WI38 (cell line): ENCODE results near the gene CTNNBIP1.

Experiments
- H3K4me3 ChIP-seq: 2 replicates; pipeline ENCODE4 v1.5.1; 2011; ENCODE audit warnings: low read depth, mild to moderate bottlenecking, control low read depth, low read length
- TF ChIP-seq, protein P1 (sequence below): IDR thresholded peaks from 2 replicates; pipeline ENCODE4 v1.5.1; 2012; ENCODE audit warnings: low read depth, mild to moderate bottlenecking, control low read depth, low read length

The CTNNBIP1 gene

DNA sequence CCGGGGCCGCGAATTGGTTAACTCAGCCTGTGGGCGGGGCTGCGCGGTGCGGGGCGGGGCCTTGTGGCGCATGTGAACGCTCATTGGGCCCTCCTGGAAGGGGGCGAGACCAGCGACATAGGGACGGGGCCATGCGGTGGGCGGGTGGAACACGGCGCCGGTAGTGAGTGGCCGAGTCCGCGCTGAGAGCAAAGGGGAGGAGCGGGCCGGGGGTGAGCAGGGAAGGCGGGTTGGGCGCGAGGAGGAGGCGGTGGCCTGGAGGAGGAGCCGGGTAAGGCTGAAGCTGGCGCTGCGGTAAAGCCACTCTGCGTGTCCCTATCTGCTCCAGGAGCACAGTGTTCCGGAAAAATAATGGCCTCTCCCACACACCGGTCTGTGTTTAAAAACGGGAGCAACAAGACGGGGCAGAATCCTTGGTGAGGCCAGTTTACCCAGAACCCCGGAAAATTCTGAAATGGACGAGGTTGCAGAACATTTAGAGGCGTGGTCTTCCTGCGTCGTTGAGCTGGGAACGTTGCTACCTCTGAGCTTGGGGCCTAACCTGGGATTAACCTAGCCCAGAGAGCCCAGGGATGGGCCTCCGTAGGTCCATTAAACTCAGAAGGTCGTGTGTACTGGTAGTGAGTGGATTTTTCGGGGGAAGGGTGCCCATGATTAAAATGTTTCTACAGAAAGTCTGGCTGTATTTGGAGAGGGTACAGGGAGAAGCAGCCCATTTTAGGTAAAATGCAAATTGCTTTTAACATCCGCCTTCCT lies 532 bp upstream of the CTNNBIP1 start:
- H3K4me3 ChIP-seq: peak overlapping the region; percentile 63
- TF ChIP-seq, protein P1, sequence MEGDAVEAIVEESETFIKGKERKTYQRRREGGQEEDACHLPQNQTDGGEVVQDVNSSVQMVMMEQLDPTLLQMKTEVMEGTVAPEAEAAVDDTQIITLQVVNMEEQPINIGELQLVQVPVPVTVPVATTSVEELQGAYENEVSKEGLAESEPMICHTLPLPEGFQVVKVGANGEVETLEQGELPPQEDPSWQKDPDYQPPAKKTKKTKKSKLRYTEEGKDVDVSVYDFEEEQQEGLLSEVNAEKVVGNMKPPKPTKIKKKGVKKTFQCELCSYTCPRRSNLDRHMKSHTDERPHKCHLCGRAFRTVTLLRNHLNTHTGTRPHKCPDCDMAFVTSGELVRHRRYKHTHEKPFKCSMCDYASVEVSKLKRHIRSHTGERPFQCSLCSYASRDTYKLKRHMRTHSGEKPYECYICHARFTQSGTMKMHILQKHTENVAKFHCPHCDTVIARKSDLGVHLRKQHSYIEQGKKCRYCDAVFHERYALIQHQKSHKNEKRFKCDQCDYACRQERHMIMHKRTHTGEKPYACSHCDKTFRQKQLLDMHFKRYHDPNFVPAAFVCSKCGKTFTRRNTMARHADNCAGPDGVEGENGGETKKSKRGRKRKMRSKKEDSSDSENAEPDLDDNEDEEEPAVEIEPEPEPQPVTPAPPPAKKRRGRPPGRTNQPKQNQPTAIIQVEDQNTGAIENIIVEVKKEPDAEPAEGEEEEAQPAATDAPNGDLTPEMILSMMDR: no peak

DNA sequence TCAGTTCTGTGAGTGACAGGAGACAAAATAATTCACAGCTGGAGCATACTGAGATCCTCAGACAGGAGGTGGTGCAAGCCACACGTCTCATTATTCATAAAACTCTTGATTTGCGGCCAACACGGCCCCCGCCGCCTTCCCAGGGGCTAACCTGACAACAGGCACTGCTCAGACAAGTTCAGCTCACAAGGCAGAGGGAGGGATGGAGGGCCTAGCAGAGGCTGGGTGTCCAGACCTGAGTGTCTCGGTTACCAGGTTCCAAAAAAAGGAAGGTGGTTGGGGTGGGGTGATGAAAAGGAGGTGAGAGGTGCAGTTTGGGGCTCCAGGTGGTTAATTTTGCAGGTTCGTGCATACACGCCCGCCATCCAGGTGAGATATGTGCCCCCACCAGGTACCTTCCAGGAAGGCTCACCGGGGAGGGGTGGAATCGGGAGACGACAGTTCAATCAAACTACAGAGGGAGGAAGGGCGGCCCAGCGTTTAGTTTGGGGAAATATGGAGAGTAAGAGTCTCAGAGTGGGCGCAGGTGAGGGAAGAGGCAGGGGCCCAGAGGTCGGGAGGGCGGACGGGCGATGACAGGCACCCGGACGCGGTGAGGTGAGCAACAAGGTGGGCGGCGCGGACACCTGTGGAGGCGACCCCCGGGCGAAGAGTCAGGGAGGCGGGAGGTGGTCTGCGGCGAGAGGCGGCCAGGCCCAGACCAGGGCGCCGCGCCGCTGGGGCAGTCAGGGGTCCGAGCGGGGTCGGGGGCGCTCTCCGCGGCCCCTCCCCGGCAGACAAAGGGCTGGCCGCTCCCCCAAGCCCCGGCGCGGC lies 629 bp downstream of the CTNNBIP1 start:
- TF ChIP-seq, protein P1: no peak
- H3K4me3 ChIP-seq: peak overlapping the region; percentile 78

DNA sequence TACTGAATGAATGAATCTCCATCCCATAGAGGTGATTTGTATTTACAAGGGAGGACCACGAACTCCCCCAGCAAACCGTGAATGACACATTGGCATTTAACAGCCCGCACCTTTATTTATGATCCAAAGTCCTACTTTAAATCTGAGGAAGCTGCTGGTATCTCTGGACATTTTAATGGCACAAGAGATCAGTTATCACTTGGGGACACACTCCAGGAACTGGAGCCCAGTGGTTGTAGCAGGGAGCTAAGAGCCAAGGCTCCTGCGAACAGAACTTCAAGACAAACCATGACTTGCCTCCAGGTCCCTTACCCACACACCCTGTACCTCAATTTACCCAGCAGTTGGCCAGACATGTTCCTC lies 1.2 kb downstream of the CTNNBIP1 start:
- TF ChIP-seq, protein P1: no peak
- H3K4me3 ChIP-seq: peak overlapping the region; percentile 78

DNA sequence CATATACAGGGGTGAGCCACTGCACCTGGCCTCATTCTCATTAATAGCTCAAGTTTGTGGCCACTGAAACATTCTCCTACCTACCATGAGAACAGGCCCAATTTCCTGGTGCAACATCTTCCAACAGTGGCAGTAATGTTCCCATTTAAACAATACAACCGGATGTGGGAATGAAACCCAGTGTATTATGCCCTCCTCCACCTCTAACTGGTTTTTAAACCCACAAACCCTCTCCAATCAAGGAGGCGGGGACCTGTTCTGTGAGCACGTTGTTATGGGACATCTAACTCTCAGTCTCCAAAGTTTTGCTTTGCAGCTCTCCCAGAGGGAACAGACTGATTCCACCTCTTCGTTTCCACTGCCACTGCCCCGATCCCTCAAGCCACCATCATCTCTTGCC lies 2.6 kb downstream of the CTNNBIP1 start:
- TF ChIP-seq, protein P1: no peak
- H3K4me3 ChIP-seq: no peak overlapping the region

DNA sequence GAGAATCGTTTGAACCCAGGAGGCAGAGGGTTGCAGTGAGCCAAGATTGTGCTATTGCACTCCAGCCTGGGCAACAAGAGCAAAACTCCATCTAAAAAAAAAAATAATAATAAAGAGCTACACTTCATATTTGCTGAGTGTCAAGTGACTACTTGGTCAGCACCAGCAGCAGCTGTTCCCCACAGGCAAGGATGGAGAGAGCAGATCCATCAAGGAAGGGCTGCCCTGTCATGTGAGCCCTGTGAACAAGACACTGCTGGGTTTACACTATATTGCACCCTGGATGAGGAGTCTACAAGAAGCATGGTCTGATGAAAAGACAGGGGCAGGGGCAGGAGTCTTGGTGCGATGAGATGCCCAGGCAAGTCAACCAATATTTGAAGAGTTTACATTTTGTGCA lies 3.6 kb downstream of the CTNNBIP1 start:
- TF ChIP-seq, protein P1: no peak
- no peak overlapping the region for H3K4me3 ChIP-seq

DNA sequence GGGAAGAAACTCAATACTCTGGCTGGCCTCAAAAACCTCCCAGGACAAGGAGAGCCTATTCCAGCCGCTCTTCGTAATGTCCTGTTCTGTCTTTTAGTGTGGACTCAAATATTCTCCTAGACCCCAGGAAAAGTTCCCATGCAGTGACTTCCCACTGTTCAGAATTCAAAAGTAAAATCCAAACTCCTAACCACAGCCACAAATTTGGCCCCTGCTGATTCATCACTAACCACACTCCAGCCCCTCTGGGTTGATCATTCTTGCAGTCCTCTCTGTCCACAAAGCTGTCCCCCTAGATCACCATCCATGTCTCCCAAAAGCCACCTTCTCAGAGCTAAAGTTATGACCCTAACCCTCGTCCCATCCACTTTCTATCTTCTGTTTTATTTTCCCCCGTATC lies 5.1 kb downstream of the CTNNBIP1 start:
- TF ChIP-seq, protein P1: no peak
- no peak overlapping the region for H3K4me3 ChIP-seq

DNA sequence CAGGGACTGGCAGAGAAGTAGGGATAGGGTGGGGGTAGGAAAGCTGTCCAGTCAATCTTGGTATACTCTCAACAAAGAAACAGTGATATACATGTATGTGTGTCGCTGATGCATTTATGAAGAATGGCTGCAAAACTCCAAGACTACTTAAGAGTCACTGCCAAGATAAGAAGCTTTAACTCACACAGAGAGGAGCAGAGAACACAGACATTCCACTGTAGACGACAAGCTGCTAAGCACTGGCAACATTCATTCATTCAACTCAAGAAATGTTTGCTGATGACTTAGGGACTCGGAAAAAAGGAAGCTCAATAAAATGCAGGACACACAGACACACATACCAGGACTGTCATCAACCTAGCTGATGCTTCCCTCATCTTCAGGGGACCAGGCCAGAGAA lies 5.5 kb downstream of the CTNNBIP1 start:
- TF ChIP-seq, protein P1: no peak
- no peak overlapping the region for H3K4me3 ChIP-seq
